Mesendoderm (in vitro differentiated cells): Measurements from ENCODE around the gene MOB2.
"Not testable (repeated sequence)": the region's sequence is repeated elsewhere in the genome, so short reads cannot be mapped to it uniquely, and the experiment has no call there.

ENCODE experiments used
- DNase-seq: peaks from one replicate; pipeline ENCODE4 v3.0.0; 2013
- H2AK5ac ChIP-seq: 2 replicates; pipeline ENCODE4 v1.6.1; 2013; ENCODE audit warnings: low read length, inconsistent platforms
- H2BK120ac ChIP-seq: 2 replicates; pipeline ENCODE4 v1.6.1; 2013; ENCODE audit warnings: low read depth, mild to moderate bottlenecking, low read length, moderate library complexity, mixed read lengths
- H2BK15ac ChIP-seq: replicated peaks from 2 replicates; pipeline ENCODE4 v1.6.1; 2013; ENCODE audit warnings: low read depth, mild to moderate bottlenecking, moderate library complexity
- H2BK5ac ChIP-seq: 2 replicates; pipeline ENCODE4 v1.6.1; 2013; ENCODE audit warnings: low read length, inconsistent platforms
- H3K18ac ChIP-seq: 2 replicates; pipeline ENCODE4 v1.6.1; 2013; ENCODE audit warnings: mild to moderate bottlenecking, low read length, mixed read lengths
- H3K23ac ChIP-seq: one replicate; pipeline ENCODE4 v1.6.1; 2013; ENCODE audit warnings: low read length
- H3K27ac ChIP-seq: 2 replicates; pipeline ENCODE4 v1.5.1; 2013; ENCODE audit warnings: low read depth, mild to moderate bottlenecking, inconsistent platforms, low read length, moderate library complexity
- H3K27me3 ChIP-seq: 2 replicates; pipeline ENCODE4 v1.6.1; 2013; ENCODE audit warnings: low read length, control low read depth, mild to moderate bottlenecking, inconsistent platforms; ENCODE audit not compliant: insufficient read depth, poor library complexity
- H3K36me3 ChIP-seq: 2 replicates; pipeline ENCODE4 v1.6.1; 2013; ENCODE audit warnings: low read length, inconsistent platforms; ENCODE audit not compliant: control insufficient read depth, insufficient read depth
- H3K4ac ChIP-seq: one replicate; pipeline ENCODE4 v1.6.1; 2013; ENCODE audit warnings: low read depth, mild to moderate bottlenecking, low read length, moderate library complexity
- H3K4me1 ChIP-seq: 2 replicates; pipeline ENCODE4 v1.6.1; 2013; ENCODE audit warnings: low read depth, low read length, inconsistent platforms; ENCODE audit not compliant: control insufficient read depth
- H3K4me2 ChIP-seq: 2 replicates; pipeline ENCODE4 v1.6.1; 2013; ENCODE audit warnings: low read length
- H3K4me3 ChIP-seq: 2 replicates; pipeline ENCODE4 v1.5.1; 2013; ENCODE audit warnings: mild to moderate bottlenecking, low read length
- H3K56ac ChIP-seq: one replicate; pipeline ENCODE4 v1.6.1; 2013; ENCODE audit warnings: low read length
- H3K79me1 ChIP-seq: 2 replicates; pipeline ENCODE4 v1.6.1; 2013; ENCODE audit warnings: low read length, inconsistent platforms
- H3K79me2 ChIP-seq: 2 replicates; pipeline ENCODE4 v1.6.1; 2013; ENCODE audit warnings: mild to moderate bottlenecking, low read length; ENCODE audit not compliant: control insufficient read depth, insufficient read depth
- H3K9ac ChIP-seq: 2 replicates; pipeline ENCODE4 v1.6.1; 2013; ENCODE audit warnings: low read length, inconsistent platforms
- H4K5ac ChIP-seq: one replicate; pipeline ENCODE4 v1.6.1; 2013; ENCODE audit warnings: low read length
- H4K8ac ChIP-seq: one replicate; pipeline ENCODE4 v1.6.1; 2013; ENCODE audit warnings: low read depth, mild to moderate bottlenecking, control low read depth, low read length, moderate library complexity
- WGBS: extraction: QIAGEN DNeasy Blood & Tissue Kit; methylation state at CpG from one replicate; pipeline ENCODE4 v1.1.7; 2013; ENCODE audit warnings: low lambda C conversion rate, missing lambda C conversion rate; ENCODE audit not compliant: insufficient coverage; ENCODE audit errors: extremely low coverage; 5-methylcytosine and 5-hydroxymethylcytosine counted together

Gene MOB2

DNA sequence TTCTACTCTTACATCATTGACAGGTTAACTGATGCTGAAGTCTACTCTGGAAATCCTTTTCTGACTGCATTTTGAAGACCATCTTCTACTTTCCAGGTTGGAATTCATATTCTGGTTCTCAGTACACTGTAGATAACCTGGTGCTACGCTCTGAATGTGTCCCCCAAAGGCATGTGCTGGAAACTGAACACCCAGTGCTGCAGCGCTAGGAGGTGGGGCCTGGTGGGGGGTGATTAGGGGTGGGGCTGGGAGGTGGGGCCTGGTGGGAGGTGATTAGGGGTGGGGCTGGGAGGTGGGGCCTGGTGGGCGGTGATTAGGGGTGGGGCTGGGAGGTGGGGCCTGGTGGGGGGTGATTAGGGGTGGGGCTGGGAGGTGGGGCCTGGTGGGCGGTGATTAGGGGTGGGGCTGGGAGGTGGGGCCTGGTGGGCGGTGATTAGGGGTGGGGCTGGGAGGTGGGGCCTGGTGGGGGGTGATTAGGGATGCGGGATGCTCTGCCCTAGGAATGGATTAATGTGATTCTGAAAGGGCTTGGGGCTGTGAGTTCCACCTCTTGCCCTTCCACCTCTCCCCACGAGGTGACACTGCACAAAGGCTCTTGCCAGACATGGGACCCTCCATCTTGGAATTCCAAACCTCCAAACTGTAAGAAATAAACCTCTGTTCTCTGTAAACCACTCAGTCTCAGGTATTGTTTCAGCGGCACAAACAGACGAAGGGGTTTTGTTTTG lies 26.1 kb upstream of the MOB2 start:
- not testable (repeated sequence) for H3K4me3 ChIP-seq
- peak; percentile 76 for DNase-seq

DNA sequence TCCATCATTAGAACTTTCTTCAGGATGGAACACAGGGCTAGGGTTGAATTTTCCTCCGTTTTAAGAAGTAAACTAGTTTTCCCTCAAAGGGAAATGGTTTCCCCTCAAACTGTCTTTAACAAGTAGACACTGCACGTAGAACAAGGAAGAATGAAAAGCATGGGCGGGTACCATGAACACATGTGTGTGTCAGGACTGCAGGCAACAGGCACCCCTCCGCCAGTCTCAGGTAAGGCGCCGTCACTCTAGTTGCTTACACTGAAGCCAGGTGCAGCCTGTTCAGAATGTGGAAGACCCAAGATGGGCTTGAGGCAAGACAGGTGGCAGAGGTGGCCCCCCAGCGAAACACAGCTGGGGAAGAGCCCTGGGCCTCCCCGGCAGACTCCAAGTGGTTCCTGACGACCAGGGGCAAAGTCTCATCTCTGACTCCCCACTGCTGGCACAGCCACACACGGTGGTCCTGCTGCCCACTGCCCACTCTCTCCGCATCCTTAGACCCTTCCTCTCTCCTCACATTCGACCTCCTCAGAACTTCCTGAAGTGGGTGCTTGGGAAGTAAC lies 25.4 kb upstream of the MOB2 start:
- no peak overlapping the region for H2BK120ac ChIP-seq
- H3K18ac ChIP-seq = no peak overlapping the region
- peaks cover 3% of the 10 kb centered on the region for H3K4me1 ChIP-seq
- H3K56ac ChIP-seq = no peak overlapping the region
- H3K4me3 ChIP-seq = no peak overlapping the region
- no peak overlapping the region for H2AK5ac ChIP-seq
- H2BK5ac ChIP-seq = no peak overlapping the region
- H3K23ac ChIP-seq = no peak overlapping the region
- no peak overlapping the region for H3K4ac ChIP-seq
- peaks cover 15% of the 10 kb centered on the region for H3K79me1 ChIP-seq
- H3K4me2 ChIP-seq = no peak overlapping the region
- no peak for DNase-seq
- no peaks in the 10 kb centered on the region for H3K36me3 ChIP-seq
- no peak overlapping the region for H3K9ac ChIP-seq
- peaks cover under 1% of the 10 kb centered on the region for H3K79me2 ChIP-seq
- H3K27ac ChIP-seq = no peak overlapping the region
- H4K5ac ChIP-seq = no peak overlapping the region
- H3K27me3 ChIP-seq = no peaks in the 10 kb centered on the region
- no CpG with 5 or more reads among the region's 12 CpGs for whole genome bisulfite sequencing
- H4K8ac ChIP-seq = no peak overlapping the region
- H2BK15ac ChIP-seq = no peak overlapping the region

More for the DNA sequence above, 26.1 kb upstream of the MOB2 start:
- H3K27ac ChIP-seq, H3K4ac ChIP-seq, H3K36me3 ChIP-seq, H3K4me1 ChIP-seq, H3K27me3 ChIP-seq, H2BK120ac ChIP-seq, H3K23ac ChIP-seq, H4K5ac ChIP-seq, H3K18ac ChIP-seq, H3K4me2 ChIP-seq, H2BK5ac ChIP-seq, H3K56ac ChIP-seq, H4K8ac ChIP-seq, H2AK5ac ChIP-seq, H2BK15ac ChIP-seq, H3K9ac ChIP-seq, H3K79me2 ChIP-seq: not testable (repeated sequence)
- WGBS = no CpG with 5 or more reads among the region's 9 CpGs
- peaks cover 15% of the 10 kb centered on the region for H3K79me1 ChIP-seq

DNA sequence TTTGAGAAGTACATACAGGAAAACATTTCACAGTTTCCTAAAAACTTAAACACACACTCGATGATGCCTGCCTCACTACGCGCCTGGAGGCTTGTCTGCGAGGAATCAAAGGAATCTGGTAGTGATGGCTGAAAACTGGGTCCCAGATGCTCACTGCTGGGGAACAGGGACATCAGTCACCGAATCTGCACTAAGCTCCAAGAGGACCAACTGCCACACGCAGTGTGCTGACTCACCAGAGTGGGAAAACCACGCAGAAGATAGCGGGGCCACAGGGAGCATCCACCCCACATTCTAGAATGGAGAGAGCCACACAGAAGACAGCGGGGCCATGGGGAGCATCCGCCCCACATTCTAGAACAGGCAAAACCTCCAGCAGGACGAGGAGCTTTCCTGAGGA lies 24.3 kb upstream of the MOB2 start:
- Histone ChIP-seq H3K36me3 (no peaks in the 10 kb centered on the region), H3K4me2 (no peak overlapping the region), H2BK120ac (no peak overlapping the region), H3K18ac (no peak overlapping the region), H4K5ac (no peak overlapping the region), H2AK5ac (no peak overlapping the region), H3K56ac (peak overlapping the region; percentile 25), H4K8ac (no peak overlapping the region), H3K4me3 (no peak overlapping the region), H2BK15ac (no peak overlapping the region), H3K79me1 (peaks cover 22% of the 10 kb centered on the region), H3K27me3 (no peaks in the 10 kb centered on the region), H3K4ac (no peak overlapping the region), H3K23ac (no peak overlapping the region), H3K27ac (no peak overlapping the region), H3K9ac (no peak overlapping the region), H2BK5ac (no peak overlapping the region), H3K79me2 (peaks cover 5% of the 10 kb centered on the region), H3K4me1 (peaks cover 3% of the 10 kb centered on the region)
- no peak for DNase-seq
- WGBS = no CpG with 5 or more reads among the region's 11 CpGs

DNA sequence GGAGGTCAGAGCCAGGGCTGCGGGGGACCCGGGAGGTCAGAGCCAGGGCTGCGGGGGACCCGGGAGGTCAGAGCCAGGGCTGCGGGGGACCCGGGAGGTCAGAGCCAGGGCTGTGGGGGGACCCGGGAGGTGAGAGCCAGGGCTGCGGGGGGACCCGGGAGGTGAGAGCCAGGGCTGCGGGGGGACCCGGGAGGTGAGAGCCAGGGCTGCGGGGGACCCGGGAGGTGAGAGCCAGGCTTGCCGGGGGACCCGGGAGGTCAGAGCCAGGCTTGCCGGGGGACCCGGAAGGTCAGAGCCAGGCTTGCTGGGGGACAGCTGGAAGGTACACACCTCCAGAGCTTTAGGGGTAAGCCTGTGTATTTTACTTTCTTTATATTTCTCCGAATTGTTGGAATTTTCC lies 23.8 kb upstream of the MOB2 start:
- DNase-seq, H3K23ac ChIP-seq, H3K4me3 ChIP-seq: not testable (repeated sequence)

DNA sequence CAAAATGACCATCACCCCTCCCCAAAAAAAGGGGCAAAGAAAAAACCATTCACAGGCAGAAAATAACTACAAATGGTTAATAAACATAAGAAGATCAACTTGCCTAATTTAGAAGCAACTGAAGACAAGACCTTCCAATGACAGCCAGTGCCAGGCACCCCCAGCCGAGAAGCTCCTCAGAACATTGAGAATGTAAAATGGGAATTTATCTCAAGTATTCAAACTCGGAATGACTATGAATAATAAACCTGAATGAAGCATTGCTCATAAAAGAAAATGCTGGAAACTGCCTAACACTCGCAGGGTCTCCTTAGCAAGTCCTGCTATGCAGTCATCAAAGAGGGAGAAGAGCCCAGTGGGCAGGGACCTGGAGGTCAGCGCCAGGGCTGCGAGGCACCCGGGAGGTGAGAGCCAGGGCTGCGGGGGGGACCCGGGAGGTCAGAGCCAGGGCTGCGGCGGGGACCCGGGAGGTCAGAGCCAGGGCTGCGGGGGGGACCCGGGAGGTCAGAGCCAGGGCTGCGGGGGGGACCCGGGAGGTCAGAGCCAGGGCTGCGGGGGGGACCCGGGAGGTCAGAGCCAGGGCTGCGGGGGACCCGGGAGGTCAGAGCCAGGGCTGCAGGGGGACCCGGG lies 23.2 kb upstream of the MOB2 start:
- Histone ChIP-seq H3K18ac (no peak overlapping the region), H3K4me3 (no peak overlapping the region), H3K4ac (no peak overlapping the region), H2BK5ac (no peak overlapping the region), H3K27ac (no peak overlapping the region), H4K5ac (no peak overlapping the region), H3K79me2 (peaks cover 5% of the 10 kb centered on the region), H4K8ac (no peak overlapping the region), H3K9ac (no peak overlapping the region), H3K4me2 (no peak overlapping the region), H3K23ac (no peak overlapping the region), H2BK15ac (no peak overlapping the region), H3K4me1 (peaks cover 3% of the 10 kb centered on the region), H3K56ac (no peak overlapping the region), H2AK5ac (no peak overlapping the region), H2BK120ac (no peak overlapping the region), H3K36me3 (no peaks in the 10 kb centered on the region), H3K79me1 (peaks cover 16% of the 10 kb centered on the region), H3K27me3 (no peaks in the 10 kb centered on the region)
- no CpG with 5 or more reads among the region's 20 CpGs for WGBS
- DNase-seq = no peak

More for the DNA sequence above, 23.8 kb upstream of the MOB2 start:
- not testable (repeated sequence) for H2BK120ac ChIP-seq, H4K8ac ChIP-seq, H3K79me2 ChIP-seq, H3K18ac ChIP-seq, H3K27ac ChIP-seq, H3K36me3 ChIP-seq, H3K27me3 ChIP-seq, H2BK5ac ChIP-seq, H2AK5ac ChIP-seq, H3K4me2 ChIP-seq, H3K56ac ChIP-seq, H3K4me1 ChIP-seq, H2BK15ac ChIP-seq, H4K5ac ChIP-seq, H3K4ac ChIP-seq, H3K9ac ChIP-seq
- peaks cover 22% of the 10 kb centered on the region for H3K79me1 ChIP-seq
- no CpG with 5 or more reads among the region's 18 CpGs for WGBS
